Neuronal stem cell (in vitro differentiated cells): ENCODE measurements around the gene HMX1.

Experiments
- DNase-seq: peaks from one replicate; pipeline ENCODE4 v3.0.0-alpha.2; 2013; ENCODE audit warnings: low spot score
- H2AFZ ChIP-seq: one replicate; pipeline ENCODE4 v1.6.1; 2013; ENCODE audit warnings: mild to moderate bottlenecking, low read length, inconsistent platforms
- H2AK5ac ChIP-seq: 2 replicates; pipeline ENCODE4 v1.6.1; 2013; ENCODE audit warnings: low read depth, mild to moderate bottlenecking, inconsistent platforms, low read length, moderate library complexity, mixed read lengths
- H2BK120ac ChIP-seq: 2 replicates; pipeline ENCODE4 v1.6.1; 2013; ENCODE audit warnings: low read depth, mild to moderate bottlenecking, inconsistent platforms, low read length, moderate library complexity, mixed read lengths
- H2BK12ac ChIP-seq: one replicate; pipeline ENCODE4 v1.6.1; 2013; ENCODE audit warnings: low read length, inconsistent platforms
- H2BK15ac ChIP-seq: 2 replicates; pipeline ENCODE4 v1.6.1; 2013; ENCODE audit warnings: mild to moderate bottlenecking, low read length, inconsistent platforms, mixed read lengths
- H2BK5ac ChIP-seq: one replicate; pipeline ENCODE4 v1.6.1; 2013; ENCODE audit warnings: inconsistent platforms, mild to moderate bottlenecking, low read length, moderate library complexity
- H3K14ac ChIP-seq: one replicate; pipeline ENCODE4 v1.6.1; 2013; ENCODE audit warnings: low read length, inconsistent platforms
- H3K18ac ChIP-seq: 2 replicates; pipeline ENCODE4 v1.6.1; 2013; ENCODE audit warnings: low read length, inconsistent platforms
- H3K23ac ChIP-seq: 2 replicates; pipeline ENCODE4 v1.6.1; 2013; ENCODE audit warnings: low read depth, mild to moderate bottlenecking, mixed read lengths, low read length, inconsistent platforms; ENCODE audit not compliant: poor library complexity
- H3K27ac ChIP-seq: replicated peaks from 3 replicates; pipeline ENCODE4 v1.5.1; 2013; ENCODE audit warnings: low read length, inconsistent platforms
- H3K27me3 ChIP-seq, 3 experiments: 2 replicates each; pipeline ENCODE4 v1.6.1; 2013; ENCODE audit warnings: low read length in 3 of 3, mild to moderate bottlenecking in 2 of 3, inconsistent platforms in 1 of 3, low read depth in 1 of 3, mixed read lengths in 1 of 3, moderate library complexity in 1 of 3; ENCODE audit not compliant: control insufficient read depth in 3 of 3, insufficient read depth in 3 of 3
- H3K36me3 ChIP-seq, 2 donors: replicated peaks in 1 of 2; 2 replicates each; pipeline ENCODE4 v1.6.1; 2013; ENCODE audit warnings: low read length in 2 of 2; ENCODE audit not compliant: control insufficient read depth in 2 of 2, insufficient read depth in 2 of 2
- H3K4ac ChIP-seq: 2 replicates; pipeline ENCODE4 v1.6.1; 2013; ENCODE audit warnings: inconsistent platforms, mild to moderate bottlenecking, low read length, moderate library complexity
- H3K4me1 ChIP-seq, 2 donors: 1 replicate in 1 of 2; 2 replicates in 1 of 2; pipeline ENCODE4 v1.6.1; 2013; ENCODE audit warnings: low read length in 2 of 2, low read depth in 1 of 2; ENCODE audit not compliant: control insufficient read depth in 2 of 2, insufficient read depth in 1 of 2
- H3K4me2 ChIP-seq: one replicate; pipeline ENCODE4 v1.6.1; 2013; ENCODE audit warnings: mild to moderate bottlenecking, low read length, inconsistent platforms; ENCODE audit not compliant: insufficient read depth, poor library complexity, severe bottlenecking
- H3K4me3 ChIP-seq, 2 donors: 2 replicates each; pipeline ENCODE4 v1.5.1; 2013; ENCODE audit warnings: low read length in 2 of 2, mild to moderate bottlenecking in 2 of 2, inconsistent platforms in 1 of 2, moderate library complexity in 1 of 2
- H3K79me1 ChIP-seq: one replicate; pipeline ENCODE4 v1.6.1; 2013; ENCODE audit warnings: low read depth, mild to moderate bottlenecking, inconsistent platforms, low read length, moderate library complexity
- H3K9ac ChIP-seq: one replicate; pipeline ENCODE4 v1.6.1; 2013; ENCODE audit warnings: mild to moderate bottlenecking, low read depth, low read length, inconsistent platforms; ENCODE audit not compliant: poor library complexity
- H3K9me3 ChIP-seq, 2 donors: replicated peaks in 1 of 2; 2 replicates each; pipeline versions ENCODE3 to v1.6.1; 2013; ENCODE audit warnings: low read length in 2 of 2, mild to moderate bottlenecking in 2 of 2, inconsistent platforms in 1 of 2, low read depth in 1 of 2, mixed read lengths in 1 of 2, moderate library complexity in 1 of 2; ENCODE audit not compliant: control insufficient read depth in 2 of 2, insufficient read depth in 1 of 2
- H4K8ac ChIP-seq: one replicate; pipeline ENCODE4 v1.6.1; 2013; ENCODE audit warnings: low read depth, mild to moderate bottlenecking, inconsistent platforms, low read length, moderate library complexity
- H4K91ac ChIP-seq: one replicate; pipeline ENCODE4 v1.6.1; 2013; ENCODE audit warnings: low read length, low read depth, mild to moderate bottlenecking, inconsistent platforms; ENCODE audit not compliant: poor library complexity
- WGBS, 2 donors: extraction: QIAGEN DNeasy Blood & Tissue Kit; methylation state at CpG; one replicate each; pipeline ENCODE4 v1.1.7; 2013; ENCODE audit warnings: missing lambda C conversion rate in 2 of 2, mixed read lengths in 1 of 2; ENCODE audit not compliant: insufficient read length in 2 of 2, insufficient replicate concordance in 1 of 2; ENCODE audit errors: extremely low coverage in 2 of 2; 5-methylcytosine and 5-hydroxymethylcytosine counted together

HMX1 gene

GRCh38 chr4:8848507-8849265 is 23.0 kb downstream of the HMX1 start:
- H3K79me1 ChIP-seq, result no peaks in the 10 kb centered on the region
- H3K9me3 ChIP-seq, result no peaks in the 10 kb centered on the region
- H2BK5ac ChIP-seq, result no peak overlapping the region
- H3K23ac ChIP-seq, result no peak overlapping the region
- peaks cover 0 to 16% (median 0%) of the 10 kb centered on the region in 3 experiments for H3K27me3 ChIP-seq
- peak overlapping the region; percentile 67 for H3K18ac ChIP-seq
- no peak overlapping the region for H3K4ac ChIP-seq
- no peak overlapping the region for H3K4me3 ChIP-seq
- H2BK120ac ChIP-seq, result peak overlapping the region; percentile 27
- no peak overlapping the region for H2AFZ ChIP-seq
- H4K91ac ChIP-seq, result no peak overlapping the region
- H4K8ac ChIP-seq, result no peak overlapping the region
- no peak overlapping the region for H3K27ac ChIP-seq
- no peak overlapping the region for H3K9ac ChIP-seq
- H2BK12ac ChIP-seq, result no peak overlapping the region
- H2BK15ac ChIP-seq, result peak overlapping the region; percentile 34
- peak overlapping the region; percentile 70 for H2AK5ac ChIP-seq
- H3K4me2 ChIP-seq, result no peak overlapping the region
- no peak for DNase-seq
- peaks cover 0 to 1% of the 10 kb centered on the region in 2 donors for H3K4me1 ChIP-seq
- H3K14ac ChIP-seq, result no peak overlapping the region
- H3K36me3 ChIP-seq, result no peaks in the 10 kb centered on the region
- no CpG with 5 or more reads among the region's 14 CpGs for whole genome bisulfite sequencing, 2 donors

GRCh38 chr4:8847764-8848163 is 23.9 kb downstream of the HMX1 start:
- Histone ChIP-seq H3K4me2 (no peak overlapping the region), H2BK120ac (no peak overlapping the region), H3K23ac (no peak overlapping the region), H3K27ac (no peak overlapping the region), H3K4ac (no peak overlapping the region), H3K79me1 (no peaks in the 10 kb centered on the region), H3K9ac (no peak overlapping the region), H2BK12ac (no peak overlapping the region), H3K4me1 (peaks cover 0 to 1% of the 10 kb centered on the region in 2 donors), H2BK15ac (no peak overlapping the region), H3K14ac (no peak overlapping the region), H2BK5ac (no peak overlapping the region), H2AK5ac (no peak overlapping the region), H3K18ac (no peak overlapping the region), H3K4me3 (no peak overlapping the region), H3K36me3 (no peaks in the 10 kb centered on the region), H4K91ac (no peak overlapping the region), H3K9me3 (peaks cover 0 to 2% of the 10 kb centered on the region in 2 donors), H3K27me3 (peaks cover 0 to 11% (median 0%) of the 10 kb centered on the region in 3 experiments), H2AFZ (no peak overlapping the region), H4K8ac (no peak overlapping the region)
- no CpG with 5 or more reads among the region's 10 CpGs for WGBS, 2 donors
- DNase-seq, result no peak

GRCh38 chr4:8847331-8847730 is 24.3 kb downstream of the HMX1 start:
- DNase-seq, result no peak
- no peak overlapping the region for H3K23ac ChIP-seq
- H3K4me3 ChIP-seq, result no peak overlapping the region
- H3K27me3 ChIP-seq, result peaks cover 0 to 7% (median 0%) of the 10 kb centered on the region in 3 experiments
- no CpG with 5 or more reads among the region's 12 CpGs for WGBS, 2 donors
- no peaks in the 10 kb centered on the region for H3K79me1 ChIP-seq
- no peak overlapping the region for H3K14ac ChIP-seq
- H3K4me2 ChIP-seq, result no peak overlapping the region
- H2BK15ac ChIP-seq, result no peak overlapping the region
- H3K18ac ChIP-seq, result no peak overlapping the region
- no peak overlapping the region for H2AFZ ChIP-seq
- no peak overlapping the region for H2AK5ac ChIP-seq
- H3K36me3 ChIP-seq, result no peaks in the 10 kb centered on the region
- no peak overlapping the region for H4K91ac ChIP-seq
- no peak overlapping the region for H2BK120ac ChIP-seq
- no peak overlapping the region for H4K8ac ChIP-seq
- no peak overlapping the region for H2BK12ac ChIP-seq
- peaks cover 0 to 1% of the 10 kb centered on the region in 2 donors for H3K4me1 ChIP-seq
- H3K4ac ChIP-seq, result no peak overlapping the region
- no peak overlapping the region for H3K9ac ChIP-seq
- peaks cover 0 to 2% of the 10 kb centered on the region in 2 donors for H3K9me3 ChIP-seq
- no peak overlapping the region for H2BK5ac ChIP-seq
- no peak overlapping the region for H3K27ac ChIP-seq

- no peak overlapping the region for H3K9ac ChIP-seq
- H4K8ac ChIP-seq, result no peak overlapping the region
- no peak overlapping the region for H4K91ac ChIP-seq
- H3K9me3 ChIP-seq, result peaks cover 0 to 5% of the 10 kb centered on the region in 2 donors
- H2BK5ac ChIP-seq, result no peak overlapping the region
- no peak overlapping the region for H3K18ac ChIP-seq
- no peak overlapping the region for H3K14ac ChIP-seq
- H2AK5ac ChIP-seq, result no peak overlapping the region
- DNase-seq, result no peak
- H3K36me3 ChIP-seq, result no peaks in the 10 kb centered on the region
- H3K27ac ChIP-seq, result no peak overlapping the region
- no peak overlapping the region for H2BK12ac ChIP-seq
- H3K4me1 ChIP-seq, result peaks cover 0 to 1% of the 10 kb centered on the region in 2 donors
- no peak overlapping the region for H3K4me3 ChIP-seq
- no peaks in the 10 kb centered on the region for H3K79me1 ChIP-seq
- no peak overlapping the region for H2BK15ac ChIP-seq
- H2AFZ ChIP-seq, result no peak overlapping the region
- H3K27me3 ChIP-seq, result peaks cover 0 to 7% (median 0%) of the 10 kb centered on the region in 3 experiments
- H3K23ac ChIP-seq, result no peak overlapping the region
- no peak overlapping the region for H3K4ac ChIP-seq
- H2BK120ac ChIP-seq, result no peak overlapping the region
- no CpG with 5 or more reads among the region's 3 CpGs for WGBS, 2 donors
- no peak overlapping the region for H3K4me2 ChIP-seq
These were observed 24.8 kb downstream of the HMX1 start for GRCh38 chr4:8846826-8847225.
